Nephron (organoid): ENCODE results near the gene PACSIN2.

Source experiments
- H3K27ac Mint-ChIP-seq, 3 experiments: 2 replicates each; pipeline ENCODE4 v1.8.0; 2020; ENCODE audit warnings: mixed read lengths in 3 of 3, mild to moderate bottlenecking in 2 of 3, moderate library complexity in 1 of 3
- H3K27me3 Mint-ChIP-seq: 2 replicates; pipeline ENCODE4 v1.8.0; 2021; ENCODE audit warnings: low read depth, mild to moderate bottlenecking, moderate library complexity, mixed read lengths
- H3K36me3 Mint-ChIP-seq: 2 replicates; pipeline ENCODE4 v1.8.0; 2020; ENCODE audit warnings: low read depth, mixed read lengths
- H3K4me1 Mint-ChIP-seq: 2 replicates; pipeline ENCODE4 v1.8.0; 2020; ENCODE audit warnings: mixed read lengths
- H3K4me3 Mint-ChIP-seq, 3 experiments: 2 replicates each; pipeline ENCODE4 v1.8.0; 2020; ENCODE audit warnings: mild to moderate bottlenecking in 3 of 3, mixed read lengths in 3 of 3, moderate library complexity in 2 of 3
- H3K9me3 Mint-ChIP-seq: 2 replicates; pipeline ENCODE4 v1.8.0; 2020; ENCODE audit warnings: mixed read lengths
- TF ChIP-seq, protein P1 (sequence below), 3 experiments: fragments of 200-600 bp; sonication (generic); IDR thresholded peaks; one replicate each; pipeline ENCODE4 v1.5.0; 2021; ENCODE audit warnings: antibody characterized with exemption in 3 of 3; ENCODE audit not compliant: unreplicated experiment in 3 of 3

PACSIN2 gene

DNA sequence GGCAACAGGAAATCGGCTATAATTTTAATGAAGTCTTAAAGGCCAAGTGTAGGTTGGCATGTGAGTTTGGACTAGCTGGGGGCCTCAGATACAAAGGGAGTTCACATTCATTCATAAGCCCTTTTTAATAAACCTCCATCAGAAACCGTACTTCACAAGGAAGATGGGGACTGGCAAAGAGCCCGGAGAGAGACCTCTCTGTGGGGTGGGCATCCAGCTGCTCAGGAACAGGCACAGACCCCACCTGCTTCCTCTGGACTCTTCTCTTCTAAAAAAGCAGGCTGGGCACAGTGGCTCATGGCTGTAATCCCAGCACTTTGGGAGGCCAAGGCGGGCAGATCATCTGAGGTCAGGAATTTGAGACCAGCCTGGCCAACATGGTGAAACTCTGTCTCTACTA is 154.0 kb downstream of the PACSIN2 start:
- no peaks in the 10 kb centered on the region for H3K9me3 Mint-ChIP-seq
- peak overlapping the region in 2 of 3 experiments; percentile 19 to 67 for H3K27ac Mint-ChIP-seq
- H3K27me3 Mint-ChIP-seq, result no peaks in the 10 kb centered on the region
- peaks cover 4% of the 10 kb centered on the region for H3K36me3 Mint-ChIP-seq
- TF ChIP-seq, protein P1, sequence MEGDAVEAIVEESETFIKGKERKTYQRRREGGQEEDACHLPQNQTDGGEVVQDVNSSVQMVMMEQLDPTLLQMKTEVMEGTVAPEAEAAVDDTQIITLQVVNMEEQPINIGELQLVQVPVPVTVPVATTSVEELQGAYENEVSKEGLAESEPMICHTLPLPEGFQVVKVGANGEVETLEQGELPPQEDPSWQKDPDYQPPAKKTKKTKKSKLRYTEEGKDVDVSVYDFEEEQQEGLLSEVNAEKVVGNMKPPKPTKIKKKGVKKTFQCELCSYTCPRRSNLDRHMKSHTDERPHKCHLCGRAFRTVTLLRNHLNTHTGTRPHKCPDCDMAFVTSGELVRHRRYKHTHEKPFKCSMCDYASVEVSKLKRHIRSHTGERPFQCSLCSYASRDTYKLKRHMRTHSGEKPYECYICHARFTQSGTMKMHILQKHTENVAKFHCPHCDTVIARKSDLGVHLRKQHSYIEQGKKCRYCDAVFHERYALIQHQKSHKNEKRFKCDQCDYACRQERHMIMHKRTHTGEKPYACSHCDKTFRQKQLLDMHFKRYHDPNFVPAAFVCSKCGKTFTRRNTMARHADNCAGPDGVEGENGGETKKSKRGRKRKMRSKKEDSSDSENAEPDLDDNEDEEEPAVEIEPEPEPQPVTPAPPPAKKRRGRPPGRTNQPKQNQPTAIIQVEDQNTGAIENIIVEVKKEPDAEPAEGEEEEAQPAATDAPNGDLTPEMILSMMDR (IDR thresholded peaks at IDR 0.05; ENCODE audit: unreplicated experiment in 3 of 3), result no peak
- peaks cover 14% of the 10 kb centered on the region for H3K4me1 Mint-ChIP-seq
- H3K4me3 Mint-ChIP-seq, result no peak overlapping the region

DNA sequence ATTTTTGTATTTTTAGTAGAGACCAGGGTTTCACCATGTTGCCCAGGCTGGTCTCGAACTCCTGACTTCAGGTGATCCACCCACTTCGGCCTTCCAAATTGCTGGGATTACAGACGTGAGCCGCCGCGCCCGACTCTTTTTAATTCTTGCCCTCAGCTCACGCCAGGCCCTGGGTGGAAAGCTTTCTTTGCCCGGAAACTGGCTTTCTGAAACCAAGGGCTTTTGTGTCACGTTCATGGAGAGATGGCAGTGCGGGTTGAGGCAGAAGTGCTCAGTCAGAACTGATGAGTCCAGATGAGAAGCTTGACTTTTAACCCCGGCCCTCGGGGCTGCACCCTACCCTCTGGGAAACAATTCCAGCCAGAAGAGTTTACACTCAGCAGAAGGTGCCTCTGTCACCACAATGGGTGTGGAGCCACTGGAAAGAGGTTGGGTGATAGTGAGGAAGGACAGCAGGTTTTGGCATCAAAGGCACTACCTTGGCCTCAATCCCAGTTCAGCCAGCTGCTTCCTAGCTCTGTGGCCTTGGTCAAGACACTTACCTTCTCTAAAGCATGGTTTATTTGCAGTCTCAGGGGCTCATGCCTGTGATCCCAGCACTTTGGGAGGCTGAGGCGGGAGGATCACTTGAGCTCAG is 157.0 kb downstream of the PACSIN2 start:
- H3K9me3 Mint-ChIP-seq, result no peaks in the 10 kb centered on the region
- no peaks in the 10 kb centered on the region for H3K27me3 Mint-ChIP-seq
- H3K36me3 Mint-ChIP-seq, result peaks cover 6% of the 10 kb centered on the region
- TF ChIP-seq, protein P1 (IDR thresholded peaks at IDR 0.05; ENCODE audit: unreplicated experiment in 3 of 3), result no peak
- H3K27ac Mint-ChIP-seq, result no peak overlapping the region
- peaks cover 15% of the 10 kb centered on the region for H3K4me1 Mint-ChIP-seq
- peak overlapping the region; percentile 46 to 52 (median 49) for H3K4me3 Mint-ChIP-seq

DNA sequence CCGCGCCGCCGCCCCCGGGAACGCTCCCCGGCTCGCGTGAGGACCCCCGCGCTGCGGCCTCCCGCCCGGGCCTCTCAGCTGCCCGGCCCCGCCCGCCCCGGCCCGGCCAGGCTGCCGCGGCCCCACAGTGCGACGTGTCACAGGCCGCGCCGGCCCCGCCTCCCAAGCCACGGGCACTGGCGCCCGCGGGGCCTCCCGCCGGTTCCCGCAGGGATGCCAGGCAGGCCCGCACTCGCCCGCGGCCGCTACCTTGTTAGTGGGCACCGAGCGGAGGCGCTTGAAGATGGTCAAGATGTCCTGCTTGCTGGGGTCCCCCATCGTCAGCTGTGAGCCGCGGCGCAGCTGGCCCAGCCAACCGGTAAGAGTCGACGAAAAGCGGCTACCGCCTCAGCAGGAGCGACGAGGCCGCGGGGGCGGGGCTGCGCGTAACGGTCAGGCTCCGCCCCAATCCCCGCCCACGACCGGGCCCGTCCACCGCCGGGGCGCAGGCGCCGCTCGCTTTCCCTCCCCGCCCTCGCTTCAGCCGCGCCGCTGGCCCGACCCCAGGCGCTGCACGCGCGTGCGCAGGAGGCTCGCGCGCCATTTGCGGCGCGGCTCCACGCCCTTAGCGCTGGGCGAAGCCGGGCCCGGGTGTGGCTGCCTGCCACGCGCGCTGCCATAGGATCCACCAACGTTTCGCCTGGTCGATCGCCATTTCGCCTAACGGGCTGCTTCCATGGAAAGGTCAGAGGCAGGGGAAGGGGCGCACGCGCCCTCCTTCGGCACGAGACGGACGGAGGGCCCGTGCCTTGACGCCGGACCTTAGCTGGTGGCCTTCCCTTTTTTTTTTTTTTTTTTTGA is 157.9 kb downstream of the PACSIN2 start, which contains the start of gene ARFGAP3:
Gene ARFGAP3, minus strand, starts transcription at position 409 of the 840 bp plus-strand sequence. Its CDS starts 91 bp downstream, at position 318.
- no peaks in the 10 kb centered on the region for H3K27me3 Mint-ChIP-seq
- H3K4me3 Mint-ChIP-seq, result peak within 1 kb of the TSS; percentile 90 to 95 (median 94)
- H3K36me3 Mint-ChIP-seq, result peaks cover 5% of the 10 kb centered on the region
- peak within 1 kb of the TSS; percentile 90 to 94 (median 92) for H3K27ac Mint-ChIP-seq
- TF ChIP-seq, protein P1 (IDR thresholded peaks at IDR 0.05; ENCODE audit: unreplicated experiment in 3 of 3), result no peak
- H3K9me3 Mint-ChIP-seq, result no peaks in the 10 kb centered on the region
- H3K4me1 Mint-ChIP-seq, result peaks cover 15% of the 10 kb centered on the region

DNA sequence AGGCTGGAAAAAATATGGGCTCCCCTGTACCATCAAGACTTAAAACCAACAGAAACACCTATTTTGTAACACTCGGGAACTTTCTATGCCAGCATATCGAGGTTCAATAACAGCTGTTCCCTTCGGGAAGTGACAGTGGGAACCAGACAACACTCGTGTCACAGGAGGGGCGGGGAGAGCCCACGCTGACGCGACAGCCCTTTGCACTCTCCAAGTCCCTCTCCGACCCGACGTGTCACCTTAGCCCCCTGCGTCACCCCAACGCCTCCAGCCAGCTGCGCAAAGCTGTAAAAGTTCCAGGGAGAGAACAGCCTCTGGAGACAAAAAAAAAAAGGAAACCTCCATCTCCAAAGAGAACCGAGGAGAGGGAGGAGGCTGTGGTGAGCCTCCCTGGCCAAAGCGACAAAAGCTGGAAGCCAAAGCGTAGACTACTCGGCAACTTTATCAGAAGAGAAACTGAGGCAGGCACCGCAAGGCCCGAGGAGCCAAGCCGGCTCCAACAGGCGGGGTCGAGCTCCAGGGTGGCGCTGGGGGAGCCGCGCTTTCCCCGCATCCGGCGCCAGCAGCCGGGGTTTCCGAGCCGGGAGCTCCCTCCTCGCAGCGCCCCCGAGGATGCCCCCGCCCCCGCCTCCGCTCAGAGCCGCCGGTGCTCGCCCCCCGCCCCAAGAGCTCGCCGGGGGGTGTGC is 158.6 kb downstream of the PACSIN2 start:
- TF ChIP-seq, protein P1 (IDR thresholded peaks at IDR 0.05; ENCODE audit: unreplicated experiment in 3 of 3), result no peak
- H3K27ac Mint-ChIP-seq, result peak overlapping the region; percentile 90 to 94 (median 92)
- H3K36me3 Mint-ChIP-seq, result peaks cover 3% of the 10 kb centered on the region
- no peaks in the 10 kb centered on the region for H3K27me3 Mint-ChIP-seq
- no peaks in the 10 kb centered on the region for H3K9me3 Mint-ChIP-seq
- peak overlapping the region; percentile 90 to 95 (median 94) for H3K4me3 Mint-ChIP-seq
- peaks cover 15% of the 10 kb centered on the region for H3K4me1 Mint-ChIP-seq

DNA sequence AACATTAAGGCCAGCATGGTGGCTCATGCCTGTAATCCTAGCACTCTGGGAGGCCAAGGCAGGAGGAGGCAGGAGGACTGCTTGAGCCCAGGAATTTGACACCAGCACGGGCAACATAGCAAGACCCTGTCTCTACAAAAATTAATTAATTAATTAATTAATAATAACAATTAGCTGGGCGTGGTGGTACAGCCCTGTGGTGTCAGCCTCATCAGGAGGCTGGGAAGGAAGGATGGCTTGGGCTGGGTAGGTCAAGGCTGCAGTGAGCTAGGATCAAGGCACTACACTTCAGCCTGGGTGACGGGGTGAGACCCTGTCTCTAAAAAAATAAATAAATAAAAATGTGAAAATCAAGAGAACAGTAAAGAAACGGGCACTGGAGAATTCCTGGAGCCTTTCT is 159.2 kb downstream of the PACSIN2 start:
- no peaks in the 10 kb centered on the region for H3K9me3 Mint-ChIP-seq
- H3K4me3 Mint-ChIP-seq, result peak overlapping the region; percentile 90 to 95 (median 94)
- TF ChIP-seq, protein P1 (IDR thresholded peaks at IDR 0.05; ENCODE audit: unreplicated experiment in 3 of 3), result no peak
- no peaks in the 10 kb centered on the region for H3K27me3 Mint-ChIP-seq
- H3K27ac Mint-ChIP-seq, result peak overlapping the region; percentile 90 to 94 (median 92)
- H3K36me3 Mint-ChIP-seq, result peaks cover 3% of the 10 kb centered on the region
- H3K4me1 Mint-ChIP-seq, result peaks cover 13% of the 10 kb centered on the region
